GM12878 (cell line): ENCODE data around the gene PREP. TPM values are rescaled to one million over a fixed set of nuclear protein-coding genes. Genes with fewer than 3 reads are reported as not detected.

Source experiments
- ATAC-seq: fragments of 200-7000 bp; cut with Tn5 transposase; 3 replicates; pipeline ENCODE4 v1.9.1; 2020; ENCODE audit warnings: mild to moderate bottlenecking, moderate library complexity
- BruUV-seq: library from RNA; stranded (reverse); fragments of 400-500 nt; replicated peaks from 2 replicates; lab custom pipeline; 2021; lab: Mats Ljungman, UMichigan
- CTCF ChIA-PET: fragments of 300-600 bp; sonication (Branson Sonifier 250); formaldehyde crosslinking; extraction: SDS; loops from one replicate; lab custom pipeline; 2021; ENCODE audit warnings: inconsistent platforms; lab: Yijun Ruan, JAX
- POLR2A ChIA-PET: fragments of 350-600 bp; formaldehyde crosslinking; extraction: SDS; loops from one replicate; lab custom pipeline; 2021; ENCODE audit warnings: inconsistent platforms; lab: Charles Lee
- RAD21 ChIA-PET: fragments of 300-600 bp; sonication (Branson Sonifier 250); formaldehyde crosslinking; loops from one replicate; lab custom pipeline; 2023; ENCODE audit warnings: antibody characterized with exemption; ENCODE audit not compliant: unreplicated experiment; lab: Charles Lee
- SMC1A ChIA-PET: fragments of 300-600 bp; sonication (Branson Sonifier 250); formaldehyde crosslinking; loops from one replicate; lab custom pipeline; 2023; ENCODE audit not compliant: unreplicated experiment, uncharacterized antibody; lab: Charles Lee
- DNase-seq: peaks from one replicate; pipeline ENCODE4 v3.0.0-alpha.2; 2011; ENCODE audit warnings: low read depth, low spot score
- FAIRE-seq: peaks from 3 replicates; lab custom pipeline; 2011; peaks lifted over from hg19 to GRCh38; lab: Jason Lieb, UNC
- H2AFZ ChIP-seq: 2 replicates; pipeline ENCODE4 v1.6.0; 2011; ENCODE audit warnings: low read depth, low read length, control low read depth; ENCODE audit not compliant: control insufficient read depth
- H3K27ac ChIP-seq: 2 replicates; pipeline ENCODE4 v1.5.1; 2011; ENCODE audit warnings: control low read depth; ENCODE audit not compliant: control insufficient read depth, insufficient read depth
- H3K27me3 ChIP-seq, 2 experiments: replicated peaks in 1 of 2; 2 replicates each; pipeline versions ENCODE4 v1.6.0 to v1.6.1; 2011; ENCODE audit warnings: low read length in 1 of 2; ENCODE audit not compliant: control insufficient read depth in 2 of 2, insufficient read depth in 2 of 2
- H3K36me3 ChIP-seq, 2 experiments: 2 replicates each; pipeline ENCODE4 v1.5.1; 2011; ENCODE audit warnings: low read length in 1 of 2; ENCODE audit not compliant: control insufficient read depth in 2 of 2, insufficient read depth in 2 of 2
- H3K4me1 ChIP-seq: 2 replicates; pipeline ENCODE4 v1.6.1; 2011; ENCODE audit warnings: mild to moderate bottlenecking, low read length, moderate library complexity, mixed read lengths; ENCODE audit not compliant: control insufficient read depth, insufficient read depth
- H3K4me2 ChIP-seq: 2 replicates; pipeline ENCODE4 v1.6.0; 2011; ENCODE audit warnings: control low read depth; ENCODE audit not compliant: control insufficient read depth, insufficient read depth
- H3K4me3 ChIP-seq: fragments of 200-600 bp; sonication (generic); 2 replicates; pipeline ENCODE4 v1.5.1; 2016
- H3K79me2 ChIP-seq: 2 replicates; pipeline ENCODE4 v1.6.0; 2011; ENCODE audit warnings: low read length; ENCODE audit not compliant: control insufficient read depth, insufficient read depth
- H3K9ac ChIP-seq: 2 replicates; pipeline ENCODE4 v1.8.0; 2011; ENCODE audit warnings: low read length, control low read depth, mixed read lengths; ENCODE audit not compliant: control insufficient read depth, insufficient read depth
- H3K9me3 ChIP-seq: replicated peaks from 3 replicates; pipeline ENCODE4 v1.5.1; 2011; ENCODE audit warnings: mild to moderate bottlenecking, low read length; ENCODE audit not compliant: control insufficient read depth, insufficient read depth
- H4K20me1 ChIP-seq: 2 replicates; pipeline ENCODE4 v1.6.0; 2011; ENCODE audit not compliant: control insufficient read depth, insufficient read depth
- BCLAF1 ChIP-seq: fragments of 450-650 bp; IDR thresholded peaks from 2 replicates; pipeline ENCODE4 v1.6.1; 2017; ENCODE audit warnings: antibody characterized with exemption, mild to moderate bottlenecking, moderate library complexity
- GABPA ChIP-seq: IDR thresholded peaks from 2 replicates; pipeline ENCODE4 v1.6.1; 2014; ENCODE audit warnings: antibody characterized with exemption, low read depth, mild to moderate bottlenecking, inconsistent platforms
- MEF2B ChIP-seq: fragments of 450-650 bp; IDR thresholded peaks from 2 replicates; pipeline ENCODE4 v1.6.1; 2018; ENCODE audit warnings: mild to moderate bottlenecking, moderate library complexity; ENCODE audit not compliant: partially characterized antibody, poor library complexity, severe bottlenecking
- MYB ChIP-seq: fragments of 150-350 bp; IDR thresholded peaks from 2 replicates; pipeline ENCODE4 v1.6.1; 2014; ENCODE audit warnings: mild to moderate bottlenecking, low read depth, low read length, borderline replicate concordance
- RAD51 ChIP-seq: fragments of 450-650 bp; IDR thresholded peaks from 2 replicates; pipeline ENCODE4 v1.6.1; 2016; ENCODE audit warnings: moderate library complexity, mild to moderate bottlenecking, inconsistent platforms
- SMC3 ChIP-seq: IDR thresholded peaks from 2 replicates; pipeline ENCODE4 v1.6.1; 2011; ENCODE audit warnings: low read length, improper control_type of control experiment, borderline replicate concordance
- ZBED1 ChIP-seq: IDR thresholded peaks from 2 replicates; pipeline ENCODE4 v1.6.1; 2016; ENCODE audit warnings: borderline replicate concordance
- ZNF274 ChIP-seq: IDR thresholded peaks from one replicate; pipeline ENCODE4 v1.8.0; 2011; ENCODE audit not compliant: insufficient read length, insufficient read depth
- WGBS: methylation state at CpG from one replicate; pipeline ENCODE4 v1.1.6; 2016; ENCODE audit warnings: low lambda C conversion rate; ENCODE audit not compliant: insufficient replicate concordance, insufficient coverage; ENCODE audit errors: missing lambda C conversion rate; 5-methylcytosine and 5-hydroxymethylcytosine counted together
- in situ Hi-C: fragments of 300-500 bp; cut with MboI; formaldehyde crosslinking; loops from 9 replicates; pipeline ENCODE4 v1.14.3; 2018; ENCODE audit warnings: mixed read lengths
- intact Hi-C: fragments of 100-400 bp; cut with micrococcal nuclease; formaldehyde crosslinking; loops from one replicate; pipeline ENCODE4 v1.14.2; 2022; ENCODE audit not compliant: unreplicated experiment
- polyA plus RNA-seq, 11 experiments: library from polyadenylated mRNA; depleted of rRNA in 4 of 11; unstranded in 6 of 11; stranded (reverse) in 5 of 11; fragments of >200 nt; fragmentation: Nextera tagmentation in 4 of 11; fragmentation: Illumina TruSeq in 1 of 11; extraction: Ambion mirVana in 4 of 11; extraction: Trizol in 1 of 11; gene quantifications; 1 replicate in 1 of 11; 2 replicates in 10 of 11; pipeline versions ENCODE4 v1.2.1 to v1.2.3, GENCODE V29; 2011 to 2016; ENCODE audit warnings: inconsistent platforms in 2 of 11, missing spikeins in 2 of 11, low read depth in 1 of 11
- total RNA-seq, 4 experiments: library from RNA; depleted of rRNA in 3 of 4; stranded (reverse); fragments of >200 nt in 3 of 4; fragmentation: Illumina TruSeq in 1 of 4; extraction: Trizol in 1 of 4; gene quantifications; 2 replicates each; pipeline versions ENCODE4 v1.2.1 to v1.2.3, GENCODE V29; 2013 to 2021
- TF ChIP-seq, protein P1 (sequence below): fragments of 450-650 bp; IDR thresholded peaks from 2 replicates; pipeline ENCODE4 v1.6.1; 2018; ENCODE audit warnings: borderline replicate concordance, mild to moderate bottlenecking; ENCODE audit not compliant: partially characterized antibody
- TF ChIP-seq, protein P2 (sequence below): IDR thresholded peaks from 2 replicates; pipeline ENCODE4 v1.6.1; 2011; ENCODE audit warnings: low read depth, mild to moderate bottlenecking, low read length, moderate library complexity, borderline replicate concordance; ENCODE audit errors: extremely low read depth
- TF ChIP-seq, protein P3 (sequence below): fragments of 450-650 bp; IDR thresholded peaks from 2 replicates; pipeline ENCODE4 v1.6.1; 2017; ENCODE audit warnings: mild to moderate bottlenecking, moderate library complexity

The PREP gene
- total and polyA plus RNA-seq, 10 of the 15 experiments (the other 5 are each of a cell fraction or from before 2014, with no cell fraction given) = 6.5 to 33.6 (median 18.1) TPM

DNA sequence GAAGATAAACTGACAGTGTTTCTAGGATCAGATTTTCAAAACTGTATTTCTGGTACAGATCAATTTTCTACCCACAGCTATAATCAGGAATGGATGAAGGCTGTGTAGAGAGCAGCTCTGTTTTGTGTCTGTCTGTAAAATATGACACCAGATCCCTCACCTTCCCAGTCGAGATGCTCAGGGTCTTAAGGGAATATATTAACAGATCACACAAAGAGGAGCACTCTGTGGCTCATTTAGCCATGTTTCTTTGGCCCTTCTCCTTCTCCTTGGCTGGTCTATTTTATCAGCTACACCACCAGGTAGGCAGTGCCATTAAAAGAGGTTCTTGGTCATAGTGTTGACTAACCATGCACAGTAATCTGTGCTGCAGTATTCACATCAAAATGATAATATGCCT, 82.6 kb downstream of the PREP start (continued):
- TF ChIP-seq, protein P1, sequence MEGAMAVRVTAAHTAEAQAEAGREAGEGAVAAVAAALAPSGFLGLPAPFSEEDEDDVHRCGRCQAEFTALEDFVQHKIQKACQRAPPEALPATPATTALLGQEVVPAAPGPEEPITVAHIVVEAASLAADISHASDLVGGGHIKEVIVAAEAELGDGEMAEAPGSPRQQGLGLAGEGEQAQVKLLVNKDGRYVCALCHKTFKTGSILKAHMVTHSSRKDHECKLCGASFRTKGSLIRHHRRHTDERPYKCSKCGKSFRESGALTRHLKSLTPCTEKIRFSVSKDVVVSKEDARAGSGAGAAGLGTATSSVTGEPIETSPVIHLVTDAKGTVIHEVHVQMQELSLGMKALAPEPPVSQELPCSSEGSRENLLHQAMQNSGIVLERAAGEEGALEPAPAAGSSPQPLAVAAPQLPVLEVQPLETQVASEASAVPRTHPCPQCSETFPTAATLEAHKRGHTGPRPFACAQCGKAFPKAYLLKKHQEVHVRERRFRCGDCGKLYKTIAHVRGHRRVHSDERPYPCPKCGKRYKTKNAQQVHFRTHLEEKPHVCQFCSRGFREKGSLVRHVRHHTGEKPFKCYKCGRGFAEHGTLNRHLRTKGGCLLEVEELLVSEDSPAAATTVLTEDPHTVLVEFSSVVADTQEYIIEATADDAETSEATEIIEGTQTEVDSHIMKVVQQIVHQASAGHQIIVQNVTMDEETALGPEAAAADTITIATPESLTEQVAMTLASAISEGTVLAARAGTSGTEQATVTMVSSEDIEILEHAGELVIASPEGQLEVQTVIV = no peak
- no peak for TF ChIP-seq GABPA

DNA sequence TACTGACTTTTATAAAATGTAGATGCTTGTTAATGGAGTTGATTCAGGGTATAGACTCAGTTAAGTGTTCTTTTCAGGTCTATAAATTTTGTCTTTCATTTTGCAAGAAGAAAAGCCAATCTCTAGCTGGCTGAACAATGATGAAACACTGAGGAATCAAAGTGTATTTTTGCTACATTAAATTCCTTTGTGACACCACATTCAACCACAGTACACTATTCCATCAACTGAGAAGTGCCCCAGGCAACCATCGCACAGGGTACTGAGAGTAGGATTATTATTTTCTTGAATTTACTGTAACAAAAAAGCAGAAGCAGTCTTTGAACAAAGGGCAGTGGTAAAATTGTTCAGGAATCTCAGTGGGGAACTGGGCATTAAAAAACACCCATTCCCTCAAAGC, 83.6 kb downstream of the PREP start:
- ChIA-PET POLR2A (no interaction called here), SMC1A (interaction anchor here (1.0 kb wide), 1 partner anchor 9 kb away, joined by 3 read pairs; no protein-coding TSS in a partner anchor), RAD21 (no interaction called here)
- FAIRE-seq (no peak), DNase-seq (no peak), ATAC-seq (no peak)
- H3K27me3 ChIP-seq = no peaks in the 10 kb centered on the region
- WGBS = 96% methylated on average over 1 of the region's 1 CpG
- no peaks in the 10 kb centered on the region for H4K20me1 ChIP-seq
- no peak overlapping the region for H3K27ac ChIP-seq
- H3K9me3 ChIP-seq = no peaks in the 10 kb centered on the region
- in situ Hi-C loops (no loop called here), intact Hi-C loops (no loop called here)
- no peaks in the 10 kb centered on the region; the same call in 1 of the 2 replicates for H3K4me1 ChIP-seq
- no peak overlapping the region for H3K9ac ChIP-seq
- no peak overlapping the region for H2AFZ ChIP-seq
- no peak overlapping the region for H3K4me3 ChIP-seq
- TF ChIP-seq MEF2B (no peak), BCLAF1 (no peak), ZNF274 (no peak), RAD51 (no peak), MYB (no peak), SMC3 (no peak), ZBED1 (no peak)
- TF ChIP-seq, protein P2, sequence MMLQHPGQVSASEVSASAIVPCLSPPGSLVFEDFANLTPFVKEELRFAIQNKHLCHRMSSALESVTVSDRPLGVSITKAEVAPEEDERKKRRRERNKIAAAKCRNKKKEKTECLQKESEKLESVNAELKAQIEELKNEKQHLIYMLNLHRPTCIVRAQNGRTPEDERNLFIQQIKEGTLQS = no peak
- TF ChIP-seq, protein P3, sequence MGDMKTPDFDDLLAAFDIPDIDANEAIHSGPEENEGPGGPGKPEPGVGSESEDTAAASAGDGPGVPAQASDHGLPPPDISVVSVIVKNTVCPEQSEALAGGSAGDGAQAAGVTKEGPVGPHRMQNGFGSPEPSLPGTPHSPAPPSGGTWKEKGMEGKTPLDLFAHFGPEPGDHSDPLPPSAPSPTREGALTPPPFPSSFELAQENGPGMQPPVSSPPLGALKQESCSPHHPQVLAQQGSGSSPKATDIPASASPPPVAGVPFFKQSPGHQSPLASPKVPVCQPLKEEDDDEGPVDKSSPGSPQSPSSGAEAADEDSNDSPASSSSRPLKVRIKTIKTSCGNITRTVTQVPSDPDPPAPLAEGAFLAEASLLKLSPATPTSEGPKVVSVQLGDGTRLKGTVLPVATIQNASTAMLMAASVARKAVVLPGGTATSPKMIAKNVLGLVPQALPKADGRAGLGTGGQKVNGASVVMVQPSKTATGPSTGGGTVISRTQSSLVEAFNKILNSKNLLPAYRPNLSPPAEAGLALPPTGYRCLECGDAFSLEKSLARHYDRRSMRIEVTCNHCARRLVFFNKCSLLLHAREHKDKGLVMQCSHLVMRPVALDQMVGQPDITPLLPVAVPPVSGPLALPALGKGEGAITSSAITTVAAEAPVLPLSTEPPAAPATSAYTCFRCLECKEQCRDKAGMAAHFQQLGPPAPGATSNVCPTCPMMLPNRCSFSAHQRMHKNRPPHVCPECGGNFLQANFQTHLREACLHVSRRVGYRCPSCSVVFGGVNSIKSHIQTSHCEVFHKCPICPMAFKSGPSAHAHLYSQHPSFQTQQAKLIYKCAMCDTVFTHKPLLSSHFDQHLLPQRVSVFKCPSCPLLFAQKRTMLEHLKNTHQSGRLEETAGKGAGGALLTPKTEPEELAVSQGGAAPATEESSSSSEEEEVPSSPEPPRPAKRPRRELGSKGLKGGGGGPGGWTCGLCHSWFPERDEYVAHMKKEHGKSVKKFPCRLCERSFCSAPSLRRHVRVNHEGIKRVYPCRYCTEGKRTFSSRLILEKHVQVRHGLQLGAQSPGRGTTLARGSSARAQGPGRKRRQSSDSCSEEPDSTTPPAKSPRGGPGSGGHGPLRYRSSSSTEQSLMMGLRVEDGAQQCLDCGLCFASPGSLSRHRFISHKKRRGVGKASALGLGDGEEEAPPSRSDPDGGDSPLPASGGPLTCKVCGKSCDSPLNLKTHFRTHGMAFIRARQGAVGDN = no peak
- TF ChIP-seq, all 136 proteins: peak for 0
- no TSS peak for BruUV-seq
- Histone ChIP-seq H3K79me2 (no peaks in the 10 kb centered on the region), H3K36me3 (peaks cover 5 to 16% of the 10 kb centered on the region in 2 experiments), H3K4me2 (no peak overlapping the region)
- CTCF ChIA-PET = no interaction called here
